ENCODE results near the gene CLDN8.

The CLDN8 gene

GRCh38 chr21:30207252-30207579 lies 8.7 kb downstream of the CLDN8 start:
- Histone ChIP-seq H4K20me1 (ENCODE audit: insufficient read depth, low read length) (no peaks in the 10 kb centered on the region), H3K79me2 (ENCODE audit: insufficient read depth, low read length) (no peaks in the 10 kb centered on the region), H2AFZ (ENCODE audit: low read length) (no peak overlapping the region), H3F3A (ENCODE audit: insufficient read depth, low read length) (no peaks in the 10 kb centered on the region), H3K9ac (ENCODE audit: low read length) (no peak overlapping the region), H3K4me2 (ENCODE audit: low read length) (no peak overlapping the region), H3K9me2 (ENCODE audit: low read depth, low read length) (no peaks in the 10 kb centered on the region), H3K36me3 (ENCODE audit: insufficient read depth, low read length) (no peaks in the 10 kb centered on the region), H3K4me3 (ENCODE audit: low read depth, low read length, poor library complexity, severe bottlenecking) (no peak overlapping the region), H3K9me3 (ENCODE audit: low read length) (no peaks in the 10 kb centered on the region), H3K4me1 (ENCODE audit: insufficient read depth, low read length, severe bottlenecking) (no peaks in the 10 kb centered on the region), H3K27ac (ENCODE audit: low read depth, low read length, poor library complexity, severe bottlenecking) (no peak overlapping the region), H3K27me3 (ENCODE audit: insufficient read depth, low read length) (no peaks in the 10 kb centered on the region)
- TF ChIP-seq EZH2 (IDR thresholded peaks at IDR 0.05; ENCODE audit: borderline replicate concordance, low read length) (no peak), CTCF (IDR thresholded peaks at IDR 0.05; ENCODE audit: low read length) (no peak)

- no peak overlapping the region for H3K4me2 ChIP-seq (ENCODE audit: low read length)
- TF ChIP-seq EZH2 (IDR thresholded peaks at IDR 0.05; ENCODE audit: borderline replicate concordance, low read length) (no peak), CTCF (IDR thresholded peaks at IDR 0.05; ENCODE audit: low read length) (no peak)
Measured at GRCh38 chr21:30206551-30207251, 9.2 kb downstream of the CLDN8 start.

GRCh38 chr21:30200000-30200399 lies 15.9 kb downstream of the CLDN8 start:
- Histone ChIP-seq H3K9ac (ENCODE audit: low read length) (no peak overlapping the region), H3K4me3 (ENCODE audit: low read depth, low read length, poor library complexity, severe bottlenecking) (no peak overlapping the region), H3F3A (ENCODE audit: insufficient read depth, low read length) (no peaks in the 10 kb centered on the region), H2AFZ (ENCODE audit: low read length) (no peak overlapping the region), H3K4me1 (ENCODE audit: insufficient read depth, low read length, severe bottlenecking) (no peaks in the 10 kb centered on the region), H3K79me2 (ENCODE audit: insufficient read depth, low read length) (no peaks in the 10 kb centered on the region), H3K4me2 (ENCODE audit: low read length) (no peak overlapping the region), H3K36me3 (ENCODE audit: insufficient read depth, low read length) (no peaks in the 10 kb centered on the region), H3K9me2 (ENCODE audit: low read depth, low read length) (no peaks in the 10 kb centered on the region), H3K27me3 (ENCODE audit: insufficient read depth, low read length) (no peaks in the 10 kb centered on the region), H3K9me3 (ENCODE audit: low read length) (no peaks in the 10 kb centered on the region), H4K20me1 (ENCODE audit: insufficient read depth, low read length) (no peaks in the 10 kb centered on the region), H3K27ac (ENCODE audit: low read depth, low read length, poor library complexity, severe bottlenecking) (no peak overlapping the region)
- TF ChIP-seq CTCF (IDR thresholded peaks at IDR 0.05; ENCODE audit: low read length) (no peak), EZH2 (IDR thresholded peaks at IDR 0.05; ENCODE audit: borderline replicate concordance, low read length) (no peak)

More at GRCh38 chr21:30206551-30207251, 9.2 kb downstream of the CLDN8 start:
- no peaks in the 10 kb centered on the region for H3K36me3 ChIP-seq (ENCODE audit: insufficient read depth, low read length)
- no peak overlapping the region for H2AFZ ChIP-seq (ENCODE audit: low read length)
- no peaks in the 10 kb centered on the region for H3K4me1 ChIP-seq (ENCODE audit: insufficient read depth, low read length, severe bottlenecking)
- no peaks in the 10 kb centered on the region for H3K79me2 ChIP-seq (ENCODE audit: insufficient read depth, low read length)
- no peaks in the 10 kb centered on the region for H3K27me3 ChIP-seq (ENCODE audit: insufficient read depth, low read length)
- no peaks in the 10 kb centered on the region for H4K20me1 ChIP-seq (ENCODE audit: insufficient read depth, low read length)
- H3K4me3 ChIP-seq (ENCODE audit: low read depth, low read length, poor library complexity, severe bottlenecking): no peak overlapping the region
- H3K9ac ChIP-seq (ENCODE audit: low read length): no peak overlapping the region
- no peaks in the 10 kb centered on the region for H3K9me3 ChIP-seq (ENCODE audit: low read length)
- H3K9me2 ChIP-seq (ENCODE audit: low read depth, low read length): no peaks in the 10 kb centered on the region
- no peaks in the 10 kb centered on the region for H3F3A ChIP-seq (ENCODE audit: insufficient read depth, low read length)
- H3K27ac ChIP-seq (ENCODE audit: low read depth, low read length, poor library complexity, severe bottlenecking): no peak overlapping the region
